NCI-H774 (cell line): ENCODE data around the gene ZNF415.
"Not testable (repeated sequence)": the region's sequence is repeated elsewhere in the genome, so short reads cannot be mapped to it uniquely, and the experiment has no call there.

Source experiments
- DNase-seq: peaks from one replicate; lab custom pipeline; 2025; lab: John Stamatoyannopoulos, UW

ZNF415 gene

GRCh38 chr19:53102756-53103233, 29.9 kb downstream of the ZNF415 start:
- no peak for DNase-seq

GRCh38 chr19:53102206-53102755, 30.4 kb downstream of the ZNF415 start:
- no peak for DNase-seq

GRCh38 chr19:53101518-53101917, 31.2 kb downstream of the ZNF415 start:
- no peak for DNase-seq

- DNase-seq = not testable (repeated sequence)
These were observed 34.1 kb downstream of the ZNF415 start for GRCh38 chr19:53098570-53098969.

GRCh38 chr19:53096982-53097690, 35.6 kb downstream of the ZNF415 start:
- not testable (repeated sequence) for DNase-seq

GRCh38 chr19:53096579-53096978, 36.1 kb downstream of the ZNF415 start:
- not testable (repeated sequence) for DNase-seq

GRCh38 chr19:53094754-53095575, 37.7 kb downstream of the ZNF415 start:
- DNase-seq = no peak

- DNase-seq = no peak
These were observed 40.0 kb downstream of the ZNF415 start for GRCh38 chr19:53092723-53093122.

- no peak for DNase-seq
These were observed 41.1 kb downstream of the ZNF415 start for GRCh38 chr19:53091413-53092254.

- DNase-seq = no peak
These were observed 44.6 kb downstream of the ZNF415 start for GRCh38 chr19:53088091-53088490.

- DNase-seq = no peak
These were observed 45.8 kb downstream of the ZNF415 start for GRCh38 chr19:53086949-53087348.

- no peak for DNase-seq
These were observed 47.2 kb downstream of the ZNF415 start for GRCh38 chr19:53085496-53085895.

GRCh38 chr19:53082929-53083328, 49.8 kb downstream of the ZNF415 start:
- DNase-seq = no peak

GRCh38 chr19:53079313-53079924, 53.3 kb downstream of the ZNF415 start:
- no peak for DNase-seq

- DNase-seq = no peak
These were observed 54.0 kb downstream of the ZNF415 start for GRCh38 chr19:53078668-53079067.

GRCh38 chr19:53076984-53077383, 55.7 kb downstream of the ZNF415 start:
- no peak for DNase-seq

- DNase-seq = no peak
These were observed 63.9 kb downstream of the ZNF415 start for GRCh38 chr19:53068834-53069233.

- DNase-seq = no peak
These were observed 64.5 kb downstream of the ZNF415 start for GRCh38 chr19:53068199-53068598.

GRCh38 chr19:53057904-53058580, 74.7 kb downstream of the ZNF415 start:
- no peak for DNase-seq
